Measurements from ENCODE around the gene ITGA1.

ITGA1 gene

GRCh38 chr5:52830650-52831049, 42.9 kb downstream of the ITGA1 start:
- Histone ChIP-seq H3K27ac (replicated peaks) (no peak overlapping the region), H3K4me3 (replicated peaks; ENCODE audit: insufficient read depth, low read length) (no peak overlapping the region), H3K27me3 (ENCODE audit: insufficient read depth, poor library complexity, severe bottlenecking) (no peaks in the 10 kb centered on the region)
- no peak for TF ChIP-seq SPI1 (IDR thresholded peaks at IDR 0.05; ENCODE audit: borderline replicate concordance, low read depth)
- no peak for TF ChIP-seq GABPA (IDR thresholded peaks at IDR 0.05; ENCODE audit: low read depth)
- no peak for TF ChIP-seq POLR2AphosphoS5 (IDR thresholded peaks at IDR 0.05; ENCODE audit: low read depth)
- no peak for TF ChIP-seq CTCF (IDR thresholded peaks at IDR 0.05; ENCODE audit: insufficient read depth, low read length)
- no peak for TF ChIP-seq REST (IDR thresholded peaks at IDR 0.05; ENCODE audit: insufficient replicate concordance, low read depth)
- DNase-seq (ENCODE audit: low read depth in 1 of 2, low spot score in 1 of 2), result no peak

- H3K4me3 ChIP-seq (replicated peaks; ENCODE audit: insufficient read depth, low read length), result no peak overlapping the region
- no peak overlapping the region for H3K27ac ChIP-seq (replicated peaks)
- DNase-seq (ENCODE audit: low read depth in 1 of 2, low spot score in 1 of 2), result no peak
- TF ChIP-seq GABPA (IDR thresholded peaks at IDR 0.05; ENCODE audit: low read depth) (no peak), REST (IDR thresholded peaks at IDR 0.05; ENCODE audit: insufficient replicate concordance, low read depth) (no peak), SPI1 (IDR thresholded peaks at IDR 0.05; ENCODE audit: borderline replicate concordance, low read depth) (no peak), POLR2AphosphoS5 (IDR thresholded peaks at IDR 0.05; ENCODE audit: low read depth) (no peak), CTCF (IDR thresholded peaks at IDR 0.05; ENCODE audit: insufficient read depth, low read length) (no peak)
- H3K27me3 ChIP-seq (ENCODE audit: insufficient read depth, poor library complexity, severe bottlenecking), result no peaks in the 10 kb centered on the region
Measured at GRCh38 chr5:52831786-52832511, 44.2 kb downstream of the ITGA1 start.

GRCh38 chr5:52834320-52834719, 46.6 kb downstream of the ITGA1 start:
- no peak for DNase-seq (ENCODE audit: low read depth in 1 of 2, low spot score in 1 of 2)
- no peak overlapping the region for H3K4me3 ChIP-seq (replicated peaks; ENCODE audit: insufficient read depth, low read length)
- no peak for TF ChIP-seq GABPA (IDR thresholded peaks at IDR 0.05; ENCODE audit: low read depth)
- no peak for TF ChIP-seq REST (IDR thresholded peaks at IDR 0.05; ENCODE audit: insufficient replicate concordance, low read depth)
- TF ChIP-seq SPI1 (IDR thresholded peaks at IDR 0.05; ENCODE audit: borderline replicate concordance, low read depth), result no peak
- TF ChIP-seq CTCF (IDR thresholded peaks at IDR 0.05; ENCODE audit: insufficient read depth, low read length), result no peak
- TF ChIP-seq POLR2AphosphoS5 (IDR thresholded peaks at IDR 0.05; ENCODE audit: low read depth), result no peak
- H3K27ac ChIP-seq (replicated peaks), result no peak overlapping the region
- no peaks in the 10 kb centered on the region for H3K27me3 ChIP-seq (ENCODE audit: insufficient read depth, poor library complexity, severe bottlenecking)
